ENCODE results near the gene TST. TPM values are rescaled to one million over a fixed set of nuclear protein-coding genes. Genes with fewer than 3 reads are reported as not detected.

Gene TST
- total and polyA plus RNA-seq, 10 of the 15 experiments (the other 5 are each of a cell fraction or from before 2014, with no cell fraction given), result 2.4 to 24.6 (median 10.4) TPM

DNA sequence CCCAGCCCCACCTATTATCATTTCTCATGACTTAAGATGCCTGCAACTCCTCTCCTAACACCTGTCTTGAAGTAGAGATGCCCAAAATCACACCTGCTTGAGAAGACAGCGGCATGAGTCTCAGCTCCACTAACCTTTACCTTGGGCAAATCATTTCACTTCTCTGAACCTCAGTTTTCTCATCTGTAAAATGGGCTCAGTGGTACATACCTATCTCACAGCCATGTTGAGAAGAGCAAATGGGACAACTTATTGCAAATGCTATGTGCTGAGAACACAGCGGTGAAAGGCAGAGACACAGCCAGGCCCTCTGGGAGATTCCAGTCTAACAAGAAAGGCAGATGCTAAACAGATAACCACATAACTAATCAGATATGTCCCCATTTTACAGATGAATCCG, 7.8 kb downstream of the TST start:
- ChIA-PET POLR2A (no interaction called here), CTCF (interaction anchor here (0.7 to 1.6 kb wide), 3 partner anchors 10 to 33 kb away, joined by 3 to 4 read pairs (median 4); no protein-coding TSS in a partner anchor), SMC1A (ENCODE audit: uncharacterized antibody, unreplicated experiment) (no interaction called here), RAD21 (ENCODE audit: unreplicated experiment) (interaction anchor here (1.1 kb wide), 1 partner anchor 34 kb away, joined by 3 read pairs; no protein-coding TSS in a partner anchor)
- DNase-seq (ENCODE audit: low read depth, low spot score) (no peak), FAIRE-seq (no peak), ATAC-seq (no peak)
- Histone ChIP-seq H3K36me3 (ENCODE audit: control insufficient read depth in 2 of 2, insufficient read depth in 2 of 2, low read length in 1 of 2) (no peaks in the 10 kb centered on the region), H3K9me3 (replicated peaks; ENCODE audit: control insufficient read depth, insufficient read depth, low read length) (no peaks in the 10 kb centered on the region), H3K9ac (ENCODE audit: control insufficient read depth, insufficient read depth, low read length) (no peak overlapping the region), H4K20me1 (ENCODE audit: control insufficient read depth, insufficient read depth) (no peaks in the 10 kb centered on the region; the same call in 1 of the 2 replicates), H3K4me2 (ENCODE audit: control insufficient read depth, insufficient read depth) (no peak overlapping the region), H2AFZ (ENCODE audit: control insufficient read depth, low read depth, low read length) (no peak overlapping the region), H3K4me1 (ENCODE audit: control insufficient read depth, insufficient read depth, low read length) (no peaks in the 10 kb centered on the region), H3K79me2 (ENCODE audit: control insufficient read depth, insufficient read depth, low read length) (no peaks in the 10 kb centered on the region), H3K27ac (ENCODE audit: control insufficient read depth, insufficient read depth) (no peak overlapping the region), H3K27me3 (replicated peaks in 1 of 2; ENCODE audit: control insufficient read depth in 2 of 2, insufficient read depth in 2 of 2, low read length in 1 of 2) (peaks cover 0 to 2% of the 10 kb centered on the region in 2 experiments; a peak in 1 of 4 replicates), H3K4me3 (no peak overlapping the region)
- intact Hi-C loops (cut with micrococcal nuclease; ENCODE audit: unreplicated experiment), result no loop called here
- in situ Hi-C loops (cut with MboI), result no loop called here
- 33% methylated on average over 3 of the region's 3 CpGs for WGBS (ENCODE audit: insufficient coverage, insufficient replicate concordance, low lambda C conversion rate, missing lambda C conversion rate)
- BruUV-seq (replicated peaks), result no TSS peak
- TF ChIP-seq CREB1 (IDR thresholded peaks at IDR 0.05; ENCODE audit: low read depth) (no peak), PML (IDR thresholded peaks at IDR 0.05; ENCODE audit: low read length) (no peak), IKZF1 (conservative IDR thresholded peaks at IDR 0.05) (no peak), NFYA (IDR thresholded peaks at IDR 0.05; ENCODE audit: borderline replicate concordance, low read depth, low read length) (no peak), RB1 (IDR thresholded peaks at IDR 0.05; ENCODE audit: borderline replicate concordance) (no peak)
- TF ChIP-seq, protein P1, sequence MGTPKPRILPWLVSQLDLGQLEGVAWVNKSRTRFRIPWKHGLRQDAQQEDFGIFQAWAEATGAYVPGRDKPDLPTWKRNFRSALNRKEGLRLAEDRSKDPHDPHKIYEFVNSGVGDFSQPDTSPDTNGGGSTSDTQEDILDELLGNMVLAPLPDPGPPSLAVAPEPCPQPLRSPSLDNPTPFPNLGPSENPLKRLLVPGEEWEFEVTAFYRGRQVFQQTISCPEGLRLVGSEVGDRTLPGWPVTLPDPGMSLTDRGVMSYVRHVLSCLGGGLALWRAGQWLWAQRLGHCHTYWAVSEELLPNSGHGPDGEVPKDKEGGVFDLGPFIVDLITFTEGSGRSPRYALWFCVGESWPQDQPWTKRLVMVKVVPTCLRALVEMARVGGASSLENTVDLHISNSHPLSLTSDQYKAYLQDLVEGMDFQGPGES (IDR thresholded peaks at IDR 0.05), result no peak
- TF ChIP-seq, protein P2, sequence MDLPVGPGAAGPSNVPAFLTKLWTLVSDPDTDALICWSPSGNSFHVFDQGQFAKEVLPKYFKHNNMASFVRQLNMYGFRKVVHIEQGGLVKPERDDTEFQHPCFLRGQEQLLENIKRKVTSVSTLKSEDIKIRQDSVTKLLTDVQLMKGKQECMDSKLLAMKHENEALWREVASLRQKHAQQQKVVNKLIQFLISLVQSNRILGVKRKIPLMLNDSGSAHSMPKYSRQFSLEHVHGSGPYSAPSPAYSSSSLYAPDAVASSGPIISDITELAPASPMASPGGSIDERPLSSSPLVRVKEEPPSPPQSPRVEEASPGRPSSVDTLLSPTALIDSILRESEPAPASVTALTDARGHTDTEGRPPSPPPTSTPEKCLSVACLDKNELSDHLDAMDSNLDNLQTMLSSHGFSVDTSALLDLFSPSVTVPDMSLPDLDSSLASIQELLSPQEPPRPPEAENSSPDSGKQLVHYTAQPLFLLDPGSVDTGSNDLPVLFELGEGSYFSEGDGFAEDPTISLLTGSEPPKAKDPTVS (IDR thresholded peaks at IDR 0.05; ENCODE audit: low read depth, low read length), result no peak
